ENCODE measurements around the gene SIRT3.

The SIRT3 gene

DNA sequence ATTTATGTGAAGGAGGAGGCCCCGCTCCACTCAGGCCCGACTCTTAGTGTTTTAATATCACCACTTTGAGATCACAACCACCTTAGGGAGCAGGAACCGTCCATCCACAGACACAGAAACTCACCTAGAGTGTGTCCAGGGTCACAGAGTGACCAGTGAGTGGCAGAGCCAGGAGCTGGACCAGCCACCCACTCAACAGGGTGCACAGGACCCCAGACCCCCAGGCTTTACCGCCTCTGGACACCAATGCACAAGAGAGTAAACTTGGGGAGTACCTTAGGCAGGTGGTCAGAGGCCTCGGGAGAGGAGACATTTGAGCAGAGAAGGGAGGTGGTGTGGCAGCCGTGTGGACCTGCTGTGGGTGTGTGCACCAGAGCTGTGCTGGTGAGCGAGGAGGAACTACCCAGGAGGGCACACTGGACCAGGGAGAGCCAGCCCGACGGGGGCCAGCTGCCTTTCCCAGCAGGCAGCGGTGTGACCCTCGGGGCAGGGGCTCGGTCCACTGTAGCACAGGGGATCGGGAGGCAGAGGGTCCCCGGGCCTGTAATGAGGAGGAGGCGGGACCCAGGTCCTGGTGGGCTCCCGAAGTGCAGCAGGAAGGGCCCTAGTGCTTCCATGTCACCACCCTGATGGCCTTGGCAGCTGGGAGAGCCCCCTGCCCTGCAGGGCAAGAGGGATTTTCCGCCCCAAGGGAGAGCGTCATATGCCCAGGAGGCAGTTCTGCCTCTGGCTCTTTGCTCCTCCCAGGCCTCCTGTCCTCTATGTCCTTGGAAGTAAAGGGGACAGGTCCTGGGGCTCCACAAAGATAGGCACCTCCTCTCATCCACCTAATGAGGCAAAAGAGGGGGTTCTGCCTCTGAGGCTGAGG lies 34.5 kb upstream of the SIRT3 start:
- DNase-seq: no peak

DNA sequence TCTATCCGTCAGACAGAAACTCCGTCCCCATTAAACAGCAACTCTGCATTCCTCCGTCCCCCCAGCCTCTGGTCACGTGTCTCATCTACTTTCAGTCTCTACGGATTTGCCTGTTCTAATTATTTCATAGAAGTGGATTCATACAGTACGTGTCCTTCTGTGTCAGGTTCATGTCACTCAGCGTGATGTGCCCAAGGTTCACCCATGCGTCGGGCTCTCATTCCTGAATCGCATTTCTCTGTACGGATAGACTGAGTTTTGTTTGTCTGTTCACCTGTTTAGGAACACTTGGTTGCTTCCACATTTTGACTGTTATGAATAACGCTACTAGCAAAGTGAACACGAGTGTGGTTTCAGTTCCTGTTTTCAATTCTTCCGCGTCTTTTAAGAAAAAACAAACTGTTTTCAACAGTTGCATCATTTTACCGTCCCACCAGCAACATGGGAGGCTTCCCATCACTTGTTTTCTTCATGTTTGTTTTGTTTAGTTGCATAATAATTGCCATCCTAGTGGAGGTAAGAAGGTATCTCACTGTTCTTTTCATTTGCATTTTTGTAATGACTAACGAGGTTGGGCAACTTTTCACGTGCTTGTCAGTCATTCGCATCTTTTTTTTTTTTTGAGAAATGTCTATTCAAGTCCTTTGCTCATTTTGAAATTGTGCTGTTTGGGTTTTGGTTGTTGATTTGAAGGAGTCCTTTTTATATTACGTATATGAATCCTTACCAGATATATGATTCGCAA lies 33.2 kb upstream of the SIRT3 start:
- DNase-seq: peak; percentile 12

DNA sequence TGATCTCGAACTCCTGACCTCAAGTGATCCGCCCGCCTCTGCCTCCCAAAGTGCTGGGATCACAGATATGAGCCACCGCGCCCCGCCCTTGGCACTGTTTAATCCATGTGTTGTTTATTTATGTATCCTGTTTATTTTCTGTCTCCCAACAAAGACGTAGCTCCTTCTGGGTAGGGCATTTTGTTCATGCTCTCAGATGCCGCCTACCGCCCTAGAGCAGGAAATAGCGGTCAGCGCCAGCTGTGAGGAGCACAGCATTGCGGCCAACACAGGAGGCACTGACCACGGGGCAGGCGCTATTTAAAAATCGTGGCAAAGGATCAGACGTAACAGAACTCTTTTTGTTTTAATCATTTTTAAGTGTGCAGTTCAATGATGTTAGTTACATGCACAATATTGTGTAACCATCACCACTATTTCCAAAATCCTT lies 32.6 kb upstream of the SIRT3 start:
- DNase-seq: peak; percentile 24

DNA sequence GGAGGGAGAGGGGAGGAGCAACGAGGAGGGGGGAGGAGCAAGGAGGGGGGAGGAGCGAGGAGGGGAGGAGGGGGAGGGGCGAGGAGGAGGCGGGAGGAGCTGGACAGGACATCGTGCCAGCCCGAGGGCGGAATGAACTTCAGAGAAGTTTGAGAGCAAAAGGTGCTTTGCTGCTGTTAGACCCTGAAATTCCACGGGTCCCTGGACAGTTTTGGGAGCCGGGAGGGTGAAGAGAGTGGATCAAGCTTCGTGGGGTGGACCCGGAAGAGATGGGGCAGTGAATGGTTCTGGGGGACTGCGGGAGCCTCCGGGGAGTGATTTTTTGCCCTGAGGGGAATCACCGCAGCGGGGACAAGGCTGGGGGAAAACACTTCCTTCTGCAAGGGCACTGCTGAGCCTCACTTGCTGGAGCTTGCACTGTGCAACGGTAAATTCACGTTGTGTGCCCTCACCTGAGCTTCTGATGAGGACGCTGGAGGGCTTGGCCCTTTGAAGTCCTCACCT lies 31.4 kb upstream of the SIRT3 start:
- DNase-seq: no peak

DNA sequence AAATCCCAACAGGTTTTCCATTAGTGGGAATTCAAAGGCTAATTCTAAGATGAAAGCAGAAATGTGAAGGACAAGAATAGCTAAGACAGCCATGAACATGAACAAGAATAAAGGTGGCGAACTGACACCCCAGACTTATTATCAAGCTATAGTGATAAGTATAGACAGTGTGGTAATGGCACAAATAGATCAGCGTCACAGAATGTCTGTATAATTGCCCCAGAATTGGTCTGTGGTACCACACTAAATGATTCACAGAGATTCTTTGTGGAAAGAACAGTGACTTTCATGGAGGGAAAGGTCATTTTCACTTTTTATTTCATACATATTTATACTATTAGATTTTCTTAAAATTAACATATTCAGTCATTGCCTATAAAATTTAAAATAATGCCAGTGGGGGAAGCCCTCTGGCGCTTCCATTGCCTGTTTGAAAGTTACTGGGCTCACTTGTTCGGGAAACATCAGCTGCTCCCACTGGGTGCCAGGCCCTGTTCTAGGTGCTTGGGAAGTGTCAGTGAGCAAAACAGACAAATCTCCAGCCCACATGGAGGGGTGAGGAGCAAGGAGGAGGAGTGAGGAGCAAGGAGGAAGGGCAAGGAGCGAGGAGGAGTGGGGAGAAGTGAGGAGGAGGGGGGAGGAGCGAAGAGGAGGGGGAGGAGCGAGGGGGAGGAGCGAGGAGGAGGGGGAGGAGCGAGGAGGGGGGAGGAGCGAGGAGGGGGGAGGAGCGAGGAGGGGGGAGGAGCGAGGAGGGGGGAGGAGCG lies 30.7 kb upstream of the SIRT3 start:
- DNase-seq: no peak

DNA sequence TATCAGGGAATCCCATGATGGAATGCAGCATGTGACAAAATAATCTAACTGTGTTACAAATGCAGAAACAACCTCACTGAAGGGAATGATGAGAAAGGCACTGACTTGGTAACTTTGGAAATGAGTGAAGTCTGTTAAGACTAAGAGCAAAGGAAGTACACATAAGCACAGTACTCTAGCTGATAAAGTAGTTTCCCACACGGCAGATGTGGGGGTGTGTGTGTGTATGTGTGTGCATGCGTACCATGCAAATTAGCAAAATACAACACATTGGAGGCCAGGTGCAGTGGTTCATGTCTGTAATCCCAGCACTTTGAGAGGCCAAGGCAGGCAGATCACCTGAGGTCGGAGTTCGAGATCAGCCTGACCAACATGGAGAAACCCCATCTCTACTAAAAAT lies 25.5 kb upstream of the SIRT3 start:
- DNase-seq: no peak

DNA sequence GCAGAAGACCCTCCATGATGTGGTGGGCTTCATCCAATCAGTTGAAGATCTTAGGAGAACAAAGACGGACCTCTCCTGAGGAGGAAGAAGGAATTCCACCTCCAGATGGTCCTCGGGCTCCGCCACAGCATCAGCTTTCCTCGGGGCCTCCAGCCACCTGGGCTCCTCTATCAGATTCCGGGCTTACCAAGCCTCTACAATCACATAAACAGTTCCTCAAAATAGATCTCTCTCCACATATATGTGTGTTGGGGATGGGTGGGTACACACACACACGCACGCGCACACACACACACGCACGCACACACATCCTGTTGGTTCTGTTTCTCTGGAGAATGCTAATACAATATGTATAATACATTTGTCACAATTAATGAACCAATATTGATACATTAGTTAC lies 23.3 kb upstream of the SIRT3 start:
- DNase-seq: no peak

DNA sequence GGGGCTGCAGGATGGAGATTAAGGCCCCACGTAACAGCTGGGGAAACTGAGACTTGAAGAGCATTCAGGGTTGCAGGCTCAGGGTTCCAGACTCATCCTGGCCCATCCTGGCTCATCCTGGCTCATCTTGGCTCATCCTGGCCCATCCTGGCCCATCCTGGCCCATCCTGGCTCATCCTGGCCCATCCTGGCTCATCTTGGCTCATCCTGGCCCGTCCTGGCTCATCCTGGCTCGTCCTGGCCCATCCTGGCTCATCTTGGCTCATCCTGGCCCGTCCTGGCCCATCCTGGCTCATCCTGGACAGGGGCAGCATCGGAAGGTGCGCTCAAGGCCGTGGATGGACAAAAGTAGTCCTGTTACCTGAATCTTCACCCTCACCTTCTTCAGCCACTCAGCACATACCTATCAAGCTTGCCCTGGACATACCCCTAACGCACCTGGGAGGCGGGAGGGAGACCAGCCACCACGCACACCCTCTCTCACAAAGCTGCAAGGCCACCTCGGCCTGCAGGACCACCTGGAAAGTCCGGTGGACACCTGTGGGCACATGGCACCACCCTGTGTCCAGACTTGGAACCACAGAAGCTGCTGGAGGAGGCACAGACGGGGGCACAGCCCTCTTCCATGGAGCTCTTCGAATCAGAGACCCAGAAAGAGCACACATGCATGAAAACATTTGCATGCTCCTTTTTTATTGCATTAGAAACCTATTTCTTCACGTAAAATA lies 21.8 kb upstream of the SIRT3 start:
- DNase-seq: no peak

DNA sequence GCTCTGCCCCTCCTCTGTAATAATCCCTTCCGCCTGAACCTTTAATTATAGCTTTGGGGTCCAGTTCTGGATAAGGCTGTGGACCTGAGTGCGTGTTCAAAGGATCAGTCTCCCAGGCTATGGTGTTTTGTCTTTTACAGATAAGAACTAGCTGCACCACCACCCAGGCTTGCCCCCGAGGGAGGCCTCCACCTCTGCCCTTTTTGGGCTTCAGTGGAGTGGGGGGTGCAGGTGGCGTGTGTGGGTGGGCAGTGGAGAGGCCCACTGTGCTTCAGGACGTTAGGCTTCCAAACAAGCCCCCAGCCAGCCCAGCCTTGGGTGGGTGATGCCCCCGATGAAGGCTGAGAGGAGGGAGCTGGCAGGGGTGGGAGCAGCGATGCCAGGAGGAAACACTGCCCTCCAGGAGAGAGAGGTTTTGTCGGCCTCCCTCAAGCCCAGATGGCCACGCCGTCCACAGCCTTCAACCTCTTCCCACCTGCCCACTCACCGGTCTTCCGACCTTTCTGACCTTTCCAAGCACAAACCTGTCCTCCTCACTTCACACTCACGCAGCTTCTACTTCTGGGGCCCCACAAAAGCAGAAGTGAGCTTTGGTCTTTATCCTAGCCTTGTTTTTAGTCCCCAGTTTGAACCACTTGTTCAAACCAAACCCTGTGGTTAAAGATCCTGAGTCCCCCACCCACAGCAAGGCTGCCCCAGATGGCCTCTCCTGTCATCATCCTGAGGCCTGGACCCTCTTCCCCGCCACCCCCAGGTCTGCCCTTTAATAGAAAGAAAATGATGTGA lies 21.0 kb upstream of the SIRT3 start:
- DNase-seq: no peak

DNA sequence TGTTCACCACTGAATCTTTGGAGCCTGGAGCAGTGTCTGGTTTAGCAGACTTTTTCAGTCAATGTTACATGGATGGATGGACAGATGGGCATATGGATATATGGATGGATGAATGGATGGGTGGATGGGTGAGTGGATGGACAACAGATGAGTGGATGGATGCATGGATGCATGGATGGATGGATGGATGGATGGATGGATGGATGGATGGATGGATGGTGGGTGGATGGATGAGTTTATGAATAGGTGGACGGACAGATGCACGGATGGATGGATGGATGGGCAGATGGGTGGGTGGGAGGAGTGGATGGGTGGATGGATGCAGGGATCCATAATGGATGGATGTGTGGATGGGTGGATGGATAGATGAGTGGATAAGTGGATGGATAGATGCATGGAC lies 19.7 kb upstream of the SIRT3 start:
- no peak for DNase-seq

DNA sequence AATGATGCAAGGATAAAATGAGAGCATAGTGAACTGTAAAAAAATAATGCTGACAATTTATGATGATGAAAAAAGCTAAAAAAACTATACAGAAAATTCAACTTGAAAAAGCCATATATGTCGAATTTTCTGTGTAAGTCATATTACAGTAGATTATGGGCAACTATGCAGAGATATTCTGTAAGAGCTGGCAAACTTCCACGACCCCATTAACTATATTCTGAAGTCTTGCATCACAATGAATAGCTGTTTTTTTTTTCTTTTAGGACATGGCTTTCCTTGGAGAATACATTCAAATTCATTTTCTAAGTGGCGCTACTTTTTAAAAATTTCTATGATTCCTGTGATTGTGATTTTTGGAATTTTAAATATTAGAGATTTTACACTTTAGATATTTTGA lies 19.0 kb upstream of the SIRT3 start:
- peak; percentile 48 for DNase-seq

DNA sequence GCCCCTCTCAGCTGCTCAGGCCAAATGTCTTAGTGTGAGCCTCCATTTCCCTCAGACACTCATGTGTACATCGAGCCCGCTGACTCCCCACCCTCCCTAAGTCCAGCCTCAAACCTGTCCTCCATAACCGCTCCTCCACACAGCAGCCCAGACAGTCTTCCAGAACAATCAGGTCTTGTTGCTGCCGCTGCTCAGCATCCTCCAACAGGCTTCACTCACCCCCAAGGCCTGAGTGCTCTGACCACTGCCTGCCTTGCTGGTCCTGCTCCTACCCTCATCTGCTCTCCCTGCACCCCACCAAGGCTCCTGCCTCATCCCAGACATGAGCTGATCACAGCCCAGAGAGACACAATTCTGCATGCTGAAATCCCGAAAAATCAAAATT lies 17.7 kb upstream of the SIRT3 start:
- no peak for DNase-seq

DNA sequence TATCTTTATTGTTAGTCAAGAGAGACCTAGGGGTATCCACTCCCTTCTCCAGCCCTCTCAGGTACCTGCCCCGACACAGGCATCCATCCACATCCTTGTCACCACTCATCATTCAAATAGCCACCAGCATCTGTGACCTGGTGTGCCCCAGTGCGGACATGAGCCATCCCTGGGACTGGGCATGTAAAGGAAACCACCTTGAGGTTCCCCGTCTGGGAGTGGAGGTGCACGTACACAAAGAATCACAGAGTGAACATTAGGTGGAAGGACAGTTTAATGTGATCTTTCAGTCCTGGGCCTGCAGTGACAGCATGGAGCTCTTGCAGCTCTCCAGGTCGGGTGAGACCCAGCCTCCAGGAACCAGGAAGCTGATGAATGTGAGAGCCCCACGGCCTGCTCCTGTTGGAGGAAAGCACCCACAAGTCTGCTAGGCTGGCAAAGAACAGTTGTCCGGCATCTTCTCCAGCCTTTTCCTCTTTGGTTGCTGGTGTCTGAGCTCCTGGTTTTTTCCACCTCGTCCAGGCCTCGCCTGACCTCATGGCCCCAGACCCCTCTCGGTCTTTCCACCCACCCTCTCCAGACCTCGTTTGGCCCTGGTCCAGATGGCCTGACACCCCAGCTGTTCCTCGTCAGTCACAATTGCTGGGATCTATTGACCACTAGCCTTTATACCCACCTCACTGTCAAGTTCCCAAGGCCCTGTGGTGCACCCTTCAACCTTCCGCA lies 17.2 kb upstream of the SIRT3 start:
- no peak for DNase-seq

DNA sequence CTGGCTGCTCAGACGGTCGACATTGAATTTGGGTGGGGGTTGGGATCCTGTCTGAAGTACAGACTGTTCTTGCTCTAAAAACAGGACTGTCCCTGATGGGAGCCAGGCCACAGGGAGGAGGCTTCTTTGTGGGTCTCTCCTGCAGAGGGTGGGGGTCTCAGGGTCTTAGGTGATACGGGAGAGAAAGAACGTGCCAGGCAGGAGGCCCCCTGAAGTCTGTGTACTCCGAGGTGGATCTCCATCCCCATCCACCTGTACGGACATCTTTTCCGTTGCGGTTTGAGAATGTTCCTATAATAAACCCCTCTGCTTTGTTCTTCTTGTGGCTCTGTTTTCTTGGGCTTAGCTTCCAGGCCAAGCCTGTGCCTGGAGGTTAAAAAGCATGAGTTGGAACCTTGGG lies 16.5 kb upstream of the SIRT3 start:
- no peak for DNase-seq

DNA sequence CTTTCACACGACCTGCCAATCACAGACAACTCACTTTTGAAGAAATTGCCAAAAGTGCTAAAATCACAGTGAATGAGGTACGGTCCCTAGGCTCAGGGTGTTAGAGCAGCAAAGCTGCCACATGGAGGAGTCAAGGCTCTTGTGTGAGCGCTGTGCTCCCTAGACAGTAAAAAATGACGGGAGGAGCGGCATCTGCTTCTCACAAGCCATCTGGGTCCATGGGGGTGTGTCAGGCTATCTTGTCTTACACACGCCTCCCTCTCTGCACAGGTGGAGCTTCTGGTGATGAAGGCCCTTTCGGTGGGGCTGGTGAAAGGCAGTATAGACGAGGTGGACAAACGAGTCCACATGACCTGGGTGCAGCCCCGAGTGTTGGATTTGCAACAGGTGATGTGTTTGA lies 15.4 kb upstream of the SIRT3 start:
- DNase-seq: no peak

DNA sequence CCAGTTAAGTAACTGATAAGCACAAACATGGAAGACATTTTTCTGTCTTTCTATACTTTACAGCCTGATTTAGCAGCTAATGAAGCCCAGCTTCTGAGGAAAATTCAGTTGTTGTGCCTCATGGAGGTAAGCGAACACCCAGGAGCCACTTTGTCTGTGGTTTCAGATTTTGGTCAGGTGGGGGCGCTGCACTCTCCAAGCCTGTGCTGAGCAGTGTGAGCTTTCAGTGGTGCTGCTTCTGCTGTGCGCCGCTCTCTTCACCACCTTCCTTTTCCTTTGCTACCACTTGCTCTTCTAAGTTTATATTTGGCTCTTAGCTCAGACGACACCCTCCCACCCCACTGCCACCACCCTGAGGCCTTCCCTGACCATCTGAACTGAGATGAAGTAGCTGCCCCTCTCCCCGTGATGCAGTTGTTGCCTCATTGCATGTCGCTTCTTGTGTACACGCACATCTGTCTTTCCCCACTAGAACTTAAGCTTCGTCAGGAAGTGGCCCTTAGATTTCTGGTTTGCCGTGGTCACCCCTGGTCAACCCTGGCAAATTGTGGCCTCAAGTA lies 14.7 kb upstream of the SIRT3 start:
- peak; percentile 56 for DNase-seq

DNA sequence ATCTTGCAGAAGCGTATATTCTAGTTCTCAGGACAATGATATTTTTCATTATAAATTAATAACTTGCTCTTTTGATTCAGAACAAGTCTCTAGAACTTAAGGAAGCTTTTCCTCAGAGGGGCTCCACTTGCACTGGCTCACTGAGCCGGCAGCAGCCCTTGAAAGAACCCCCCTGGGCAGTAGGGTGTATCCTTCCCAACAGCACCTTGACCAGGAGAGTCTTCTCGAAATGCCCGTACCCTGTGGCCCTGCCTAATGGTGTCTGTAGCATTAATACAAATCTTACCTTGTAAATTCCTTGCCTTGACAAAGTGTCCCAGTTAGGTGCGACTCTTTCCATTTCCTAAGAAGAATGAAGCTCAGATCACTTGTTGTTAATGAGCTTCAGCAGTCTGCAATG lies 14.1 kb upstream of the SIRT3 start:
- no peak for DNase-seq

DNA sequence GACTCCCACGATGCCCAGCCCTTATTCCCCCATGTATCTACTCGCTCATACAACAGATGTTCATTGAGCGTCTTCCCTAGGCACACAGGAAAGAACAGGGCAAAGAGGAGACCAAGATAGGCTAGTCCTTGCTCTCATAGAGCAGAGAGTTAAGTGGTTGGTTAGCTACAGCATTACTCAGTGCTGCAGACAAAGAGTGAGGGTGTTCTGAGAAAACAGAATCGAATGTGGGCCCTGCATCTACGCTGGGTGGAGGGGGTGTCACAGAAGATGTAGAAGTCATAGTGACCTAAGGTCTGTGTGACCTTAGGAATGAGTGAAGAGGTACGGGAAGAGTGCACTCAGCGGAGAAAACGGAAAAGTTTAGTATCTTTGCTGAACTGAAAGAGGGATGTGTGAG lies 12.9 kb upstream of the SIRT3 start:
- DNase-seq: no peak

DNA sequence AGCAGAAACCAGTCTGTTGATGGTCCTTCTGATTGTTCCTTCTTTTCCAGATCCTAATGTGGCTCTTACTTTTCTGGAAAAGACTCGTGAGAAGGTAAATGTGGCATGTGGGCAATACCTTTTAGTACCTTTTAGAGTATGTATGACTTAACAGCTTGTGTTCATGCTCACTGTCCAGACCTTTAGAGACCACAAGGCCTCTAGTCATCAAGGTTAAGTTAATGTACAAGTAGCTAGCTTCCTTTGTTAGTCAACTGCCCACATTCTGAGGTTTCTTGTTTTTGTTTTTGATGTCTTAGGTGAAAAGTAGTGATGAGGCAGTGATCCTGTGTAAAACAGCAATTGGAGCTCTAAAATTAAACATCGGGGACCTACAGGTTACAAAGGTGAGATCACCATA lies 8.2 kb upstream of the SIRT3 start:
- DNase-seq: no peak

DNA sequence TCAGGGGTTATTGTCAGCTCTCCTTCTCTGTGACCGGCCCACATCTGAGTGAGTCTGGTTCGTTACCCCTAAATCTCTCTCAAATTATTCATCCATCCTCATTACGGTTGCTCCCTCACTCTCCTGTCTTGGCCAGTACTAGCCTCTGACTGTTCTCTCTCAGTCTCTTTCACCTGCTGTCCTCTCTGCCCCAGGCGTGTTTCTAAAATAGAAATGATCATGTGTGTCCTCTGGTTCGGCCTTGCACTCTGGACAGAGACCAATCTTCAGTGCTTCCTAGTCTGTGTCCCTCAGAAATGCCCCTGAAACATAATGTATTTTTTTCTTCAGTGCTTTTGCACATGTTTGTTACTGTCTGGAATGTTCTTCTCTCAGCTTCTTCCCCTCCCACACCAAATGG lies 5.5 kb upstream of the SIRT3 start:
- no peak for DNase-seq

DNA sequence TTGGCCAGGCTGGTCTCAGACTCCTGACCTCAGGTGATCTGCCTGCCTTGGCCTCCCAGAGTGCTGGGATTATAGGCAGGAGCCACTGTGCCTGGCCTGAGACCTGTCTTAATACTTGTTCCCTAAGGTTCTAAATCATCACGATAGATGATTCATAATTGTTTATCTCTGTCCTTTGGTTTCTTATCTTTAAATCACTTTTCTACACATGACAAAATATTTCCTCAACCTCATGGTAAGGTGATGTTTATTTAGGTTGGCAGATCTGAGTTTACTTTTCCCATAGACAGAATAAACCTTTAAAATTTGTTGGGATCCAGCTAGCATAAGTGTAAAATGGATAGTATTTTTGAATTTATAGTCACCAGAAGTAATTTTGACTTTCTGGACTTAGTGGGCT lies 4.2 kb upstream of the SIRT3 start:
- no peak for DNase-seq

All from fibroblast of skin of scalp (primary cell).